BLaER1 treated with 17β-estradiol and CSF1 and Interleukin-3, amounts not matched to agents 10 nM and 100 nM (cell line): ENCODE data around the gene HSD11B2.
"Not testable (repeated sequence)": the region's sequence is repeated elsewhere in the genome, so short reads cannot be mapped to it uniquely, and the experiment has no call there.

ENCODE experiments used
- H3K27ac ChIP-seq, 11 experiments: shearing (Covaris generic); formaldehyde crosslinking; 2 replicates each; pipeline ENCODE4 v1.8.1; 2022
- H3K27me3 ChIP-seq, 11 experiments: shearing (Covaris generic); formaldehyde crosslinking; 2 replicates each; pipeline ENCODE4 v1.8.1; 2022
- H3K36me3 ChIP-seq, 11 experiments: shearing (Covaris generic); formaldehyde crosslinking; 2 replicates each; pipeline ENCODE4 v1.8.1; 2022
- H3K4me1 ChIP-seq, 10 experiments: shearing (Covaris generic); formaldehyde crosslinking; 2 replicates each; pipeline ENCODE4 v1.8.1; 2022
- H3K4me2 ChIP-seq, 11 experiments: shearing (Covaris generic); formaldehyde crosslinking; 2 replicates each; pipeline ENCODE4 v1.8.1; 2022
- H3K4me3 ChIP-seq, 10 experiments: shearing (Covaris generic); formaldehyde crosslinking; 2 replicates each; pipeline ENCODE4 v1.8.1; 2022
- H3K9ac ChIP-seq, 11 experiments: shearing (Covaris generic); formaldehyde crosslinking; 2 replicates each; pipeline ENCODE4 v1.8.1; 2022
- H3K9me3 ChIP-seq, 11 experiments: shearing (Covaris generic); formaldehyde crosslinking; replicated peaks in 1 of 11; 2 replicates each; pipeline ENCODE4 v1.8.1; 2022
- H4K20me1 ChIP-seq, 11 experiments: shearing (Covaris generic); formaldehyde crosslinking; 2 replicates each; pipeline ENCODE4 v1.8.1; 2022
- Cebpa-rat ChIP-seq, 11 experiments: shearing (Covaris generic); IDR thresholded peaks; 2 replicates each; pipeline ENCODE4 v1.8.1; 2022

HSD11B2 gene

GRCh38 chr16:67406111-67406971 is 24.6 kb upstream of the HSD11B2 start:
- no peak overlapping the region for H3K4me3 ChIP-seq
- peaks cover 0 to 48% (median 39%) of the 10 kb centered on the region in 10 experiments; a peak in 17 of 20 replicates for H3K4me1 ChIP-seq
- H3K27me3 ChIP-seq: no peaks in the 10 kb centered on the region; a peak in 2 of 22 replicates
- no peaks in the 10 kb centered on the region for H3K36me3 ChIP-seq
- H3K4me2 ChIP-seq: peak overlapping the region in 9 of 11 experiments; percentile 11 to 83 (median 64); a peak in 15 of 22 replicates
- H3K9me3 ChIP-seq: no peaks in the 10 kb centered on the region
- H3K9ac ChIP-seq: peak overlapping the region in 2 of 11 experiments; percentile 10 to 23; a peak in 2 of 22 replicates
- H3K27ac ChIP-seq: peak overlapping the region in 5 of 11 experiments; percentile 10 to 54 (median 32); a peak in 9 of 22 replicates
- no peaks in the 10 kb centered on the region for H4K20me1 ChIP-seq
- TF ChIP-seq Cebpa-rat (IDR thresholded peaks at IDR 0.05): no peak

- peak overlapping the region in 1 of 11 experiments; percentile 23; a peak in 1 of 22 replicates for H3K9ac ChIP-seq
- no peaks in the 10 kb centered on the region; a peak in 1 of 22 replicates for H4K20me1 ChIP-seq
- H3K27ac ChIP-seq: peak overlapping the region in 3 of 11 experiments; percentile 17 to 54 (median 47); a peak in 4 of 22 replicates
- peak overlapping the region in 7 of 11 experiments; percentile 11 to 83 (median 52); a peak in 12 of 22 replicates for H3K4me2 ChIP-seq
- no peaks in the 10 kb centered on the region for H3K9me3 ChIP-seq
- no peak overlapping the region for H3K4me3 ChIP-seq
- no peaks in the 10 kb centered on the region; a peak in 2 of 22 replicates for H3K27me3 ChIP-seq
- peaks cover 0 to 49% (median 39%) of the 10 kb centered on the region in 10 experiments; a peak in 17 of 20 replicates for H3K4me1 ChIP-seq
- no peaks in the 10 kb centered on the region for H3K36me3 ChIP-seq
- TF ChIP-seq Cebpa-rat (IDR thresholded peaks at IDR 0.05): peak in 1 of 11 experiments; percentile 16; a peak in 1 of 22 replicates
Observed at GRCh38 chr16:67407176-67407787, 23.6 kb upstream of the HSD11B2 start.

- H3K27me3 ChIP-seq: no peaks in the 10 kb centered on the region; a peak in 2 of 22 replicates
- no peaks in the 10 kb centered on the region; a peak in 1 of 22 replicates for H4K20me1 ChIP-seq
- no peaks in the 10 kb centered on the region for H3K9me3 ChIP-seq
- H3K27ac ChIP-seq: peak overlapping the region in 1 of 11 experiments; percentile 17; a peak in 2 of 22 replicates
- no peak for TF ChIP-seq Cebpa-rat (IDR thresholded peaks at IDR 0.05)
- H3K4me1 ChIP-seq: peaks cover 0 to 56% (median 41%) of the 10 kb centered on the region in 10 experiments; a peak in 17 of 20 replicates
- no peak overlapping the region for H3K9ac ChIP-seq
- H3K4me3 ChIP-seq: no peak overlapping the region
- H3K36me3 ChIP-seq: no peaks in the 10 kb centered on the region
- H3K4me2 ChIP-seq: peak overlapping the region in 5 of 11 experiments; percentile 49 to 83 (median 68); a peak in 8 of 22 replicates
Observed at GRCh38 chr16:67407788-67408452, 23.0 kb upstream of the HSD11B2 start.

- no peak for TF ChIP-seq Cebpa-rat (IDR thresholded peaks at IDR 0.05)
- no peaks in the 10 kb centered on the region for H3K9me3 ChIP-seq
- no peak overlapping the region for H3K4me3 ChIP-seq
- no peaks in the 10 kb centered on the region for H3K36me3 ChIP-seq
- no peak overlapping the region for H3K9ac ChIP-seq
- H3K27me3 ChIP-seq: peaks cover 0 to 3% (median 0%) of the 10 kb centered on the region in 11 experiments; a peak in 7 of 22 replicates
- no peak overlapping the region for H3K4me2 ChIP-seq
- no peaks in the 10 kb centered on the region; a peak in 1 of 22 replicates for H4K20me1 ChIP-seq
- peaks cover 0 to 51% (median 31%) of the 10 kb centered on the region in 10 experiments; a peak in 16 of 20 replicates for H3K4me1 ChIP-seq
- no peak overlapping the region for H3K27ac ChIP-seq
Observed at GRCh38 chr16:67409631-67410030, 21.3 kb upstream of the HSD11B2 start.

- H3K9ac ChIP-seq: no peak overlapping the region
- no peaks in the 10 kb centered on the region; a peak in 1 of 22 replicates for H4K20me1 ChIP-seq
- TF ChIP-seq Cebpa-rat (IDR thresholded peaks at IDR 0.05): no peak
- no peak overlapping the region for H3K4me3 ChIP-seq
- peaks cover 13 to 20% (median 17%) of the 10 kb centered on the region in 11 experiments for H3K27me3 ChIP-seq
- H3K4me1 ChIP-seq: peaks cover 0 to 42% (median 17%) of the 10 kb centered on the region in 10 experiments; a peak in 13 of 20 replicates
- H3K27ac ChIP-seq: no peak overlapping the region
- H3K9me3 ChIP-seq: no peaks in the 10 kb centered on the region
- no peaks in the 10 kb centered on the region for H3K36me3 ChIP-seq
- no peak overlapping the region for H3K4me2 ChIP-seq
Observed at GRCh38 chr16:67411339-67411738, 19.6 kb upstream of the HSD11B2 start.

- H3K4me1 ChIP-seq: peaks cover 0 to 33% (median 8%) of the 10 kb centered on the region in 10 experiments; a peak in 13 of 20 replicates
- peaks cover 23 to 30% (median 27%) of the 10 kb centered on the region in 11 experiments for H3K27me3 ChIP-seq
- no peaks in the 10 kb centered on the region for H3K36me3 ChIP-seq
- peak overlapping the region in 5 of 11 experiments; percentile 0 to 35 (median 7); a peak in 3 of 22 replicates for H3K4me2 ChIP-seq
- H3K27ac ChIP-seq: no peak overlapping the region
- no peak overlapping the region for H3K9ac ChIP-seq
- TF ChIP-seq Cebpa-rat (IDR thresholded peaks at IDR 0.05): no peak
- no peak overlapping the region for H3K4me3 ChIP-seq
- H4K20me1 ChIP-seq: no peaks in the 10 kb centered on the region; a peak in 2 of 22 replicates
- no peaks in the 10 kb centered on the region for H3K9me3 ChIP-seq
Observed at GRCh38 chr16:67412294-67412693, 18.6 kb upstream of the HSD11B2 start.

- peaks cover 0 to 24% (median 5%) of the 10 kb centered on the region in 10 experiments; a peak in 8 of 20 replicates for H3K4me1 ChIP-seq
- no peaks in the 10 kb centered on the region for H3K36me3 ChIP-seq
- no peak overlapping the region for H3K4me3 ChIP-seq
- no peak for TF ChIP-seq Cebpa-rat (IDR thresholded peaks at IDR 0.05)
- no peak overlapping the region for H3K27ac ChIP-seq
- peaks cover 25 to 38% (median 34%) of the 10 kb centered on the region in 11 experiments for H3K27me3 ChIP-seq
- peak overlapping the region in 3 of 11 experiments; percentile 2 to 55 (median 5); a peak in 5 of 22 replicates for H3K4me2 ChIP-seq
- H3K9ac ChIP-seq: no peak overlapping the region
- no peaks in the 10 kb centered on the region for H3K9me3 ChIP-seq
- no peaks in the 10 kb centered on the region; a peak in 2 of 22 replicates for H4K20me1 ChIP-seq
Observed at GRCh38 chr16:67413978-67414911, 16.7 kb upstream of the HSD11B2 start.

GRCh38 chr16:67415421-67415820 is 15.5 kb upstream of the HSD11B2 start:
- H3K27ac ChIP-seq, H3K4me3 ChIP-seq, H4K20me1 ChIP-seq, H3K9ac ChIP-seq, H3K36me3 ChIP-seq, H3K9me3 ChIP-seq, H3K4me2 ChIP-seq: not testable (repeated sequence)
- H3K4me1 ChIP-seq: peaks cover 0 to 24% (median 5%) of the 10 kb centered on the region in 10 experiments; a peak in 8 of 20 replicates
- peaks cover 25 to 38% (median 34%) of the 10 kb centered on the region in 11 experiments for H3K27me3 ChIP-seq
